ENCODE results near the gene EXOSC7.
"Not testable (repeated sequence)": the region's sequence is repeated elsewhere in the genome, so short reads cannot be mapped to it uniquely, and the experiment has no call there.

The EXOSC7 gene

DNA sequence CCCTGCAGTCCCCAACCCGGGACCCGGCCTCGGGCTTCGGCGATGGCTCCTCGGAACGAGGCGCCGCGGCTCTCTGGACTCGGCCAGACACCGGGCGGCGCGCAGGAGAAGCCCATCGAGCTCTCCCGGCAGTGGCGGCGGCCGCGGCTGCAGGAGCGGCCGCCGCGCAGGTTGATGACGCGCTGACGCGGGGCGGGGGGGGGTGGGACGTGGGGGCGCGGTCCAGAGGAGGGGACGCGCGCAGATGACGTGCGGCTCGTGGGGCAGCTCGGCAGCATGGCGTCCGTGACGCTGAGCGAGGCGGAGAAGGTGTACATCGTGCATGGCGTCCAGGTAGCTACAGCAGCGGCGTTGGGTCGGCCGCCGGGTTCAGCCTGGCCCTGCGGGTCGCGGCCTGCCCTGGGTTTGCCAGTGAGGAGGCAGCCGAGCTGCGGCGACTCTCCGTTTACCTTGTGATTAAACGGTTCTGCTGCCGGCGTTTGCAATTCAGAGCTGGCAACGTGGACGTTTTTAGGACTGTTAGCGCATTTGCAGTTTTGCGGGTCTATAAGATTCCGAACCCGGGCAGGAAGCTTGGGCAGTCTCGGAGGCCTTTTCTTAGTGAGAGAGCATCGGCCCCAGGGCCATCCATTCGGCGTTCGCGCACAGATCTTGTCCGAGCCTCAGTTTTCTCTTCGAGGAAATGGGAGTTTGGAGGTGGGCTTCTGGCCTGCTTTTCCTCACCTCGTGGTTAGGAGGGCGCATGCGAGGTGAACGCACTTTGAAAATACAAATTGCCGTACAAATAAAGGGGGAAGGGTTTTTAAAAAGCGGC lies at the start of gene EXOSC7, which contains the start of gene ZDHHC3:
EXOSC7 (plus strand) TSS at position 243 of the 814 bp plus-strand sequence; CDS start at position 277, 34 bp downstream.
ZDHHC3 (minus strand) TSS at position 173 of the 814 bp plus-strand sequence. CDS start 16,738 bp downstream, outside the sequence.
- no peak for FAIRE-seq

DNA sequence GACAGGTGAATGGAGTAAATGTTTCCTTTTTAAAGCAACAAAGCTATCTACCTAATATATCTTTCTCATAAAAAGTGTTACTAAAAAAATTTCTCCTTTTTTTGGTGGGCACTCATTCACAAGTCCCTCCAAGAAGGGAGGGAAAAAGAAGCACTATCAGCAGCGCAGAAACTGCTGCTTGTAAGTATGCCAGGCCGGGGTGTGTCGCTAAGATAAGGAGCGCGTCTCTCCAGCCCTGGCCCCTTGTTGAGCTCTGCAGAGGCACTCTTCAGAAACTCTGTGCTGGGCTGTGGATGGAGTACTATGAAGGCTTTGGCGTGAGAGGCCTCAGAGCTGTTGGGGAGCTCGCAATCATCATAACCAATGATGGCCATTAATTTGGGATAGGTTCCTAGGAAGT lies 49.1 kb upstream of the EXOSC7 start:
- FAIRE-seq = no peak

DNA sequence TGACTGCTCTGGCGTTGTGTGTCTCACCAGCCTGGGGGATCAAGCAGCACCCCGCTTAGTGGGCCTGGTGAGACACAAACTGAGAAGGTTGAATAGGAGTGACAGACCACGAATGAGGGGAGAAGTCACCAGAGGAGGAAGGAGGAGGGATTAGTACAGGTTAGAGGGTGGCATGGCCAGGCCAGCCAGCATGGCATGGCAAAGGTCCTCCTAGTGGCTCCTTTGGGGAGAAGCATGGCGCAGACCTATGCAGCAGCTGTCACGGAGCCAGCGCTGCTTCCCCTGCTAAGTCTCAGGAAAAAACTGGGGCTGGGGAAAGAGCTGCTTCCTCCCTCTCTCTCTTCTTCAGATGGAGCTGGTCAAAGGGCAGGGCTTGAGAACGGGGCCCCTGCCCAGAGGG lies 48.7 kb upstream of the EXOSC7 start:
- FAIRE-seq = no peak

DNA sequence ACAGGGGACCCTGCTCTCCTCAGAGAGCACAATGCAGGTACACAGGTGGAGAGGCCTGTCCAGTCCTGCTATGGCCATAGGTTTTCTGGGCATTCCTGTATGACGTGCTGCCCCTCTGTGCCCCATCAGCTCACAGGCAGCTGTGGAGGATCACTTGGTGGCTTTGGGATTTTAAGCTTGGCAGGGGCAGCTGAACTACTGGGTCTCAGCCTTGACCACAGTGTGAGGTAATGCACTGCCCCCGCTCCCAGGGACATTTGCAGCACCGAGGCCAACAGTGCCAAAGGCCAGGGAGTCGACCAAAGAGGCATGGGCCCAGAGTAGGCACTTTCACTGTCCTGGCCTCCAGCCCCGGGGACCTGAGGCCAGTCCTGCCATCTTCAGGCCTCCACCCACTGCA lies 46.3 kb upstream of the EXOSC7 start:
- no peak for FAIRE-seq

DNA sequence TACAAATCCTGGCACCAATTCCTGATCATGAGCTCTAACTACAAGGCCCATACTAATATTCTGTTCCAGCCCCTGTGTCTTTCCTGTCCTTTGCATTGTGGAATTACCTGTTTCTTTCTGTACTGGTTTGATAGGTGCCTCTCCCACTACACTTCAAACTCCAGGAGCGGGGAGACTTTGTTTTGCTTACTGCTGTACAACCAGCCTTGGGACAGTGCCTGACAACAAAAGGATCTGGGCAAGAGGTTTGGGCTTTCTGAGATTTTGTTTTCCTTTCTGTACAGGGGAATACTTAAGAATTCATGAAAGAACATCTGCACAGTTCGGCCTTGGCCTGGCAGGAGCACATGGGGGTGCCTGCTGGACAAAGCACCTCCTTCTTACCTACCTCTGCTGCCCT lies 45.1 kb upstream of the EXOSC7 start:
- no peak for FAIRE-seq

DNA sequence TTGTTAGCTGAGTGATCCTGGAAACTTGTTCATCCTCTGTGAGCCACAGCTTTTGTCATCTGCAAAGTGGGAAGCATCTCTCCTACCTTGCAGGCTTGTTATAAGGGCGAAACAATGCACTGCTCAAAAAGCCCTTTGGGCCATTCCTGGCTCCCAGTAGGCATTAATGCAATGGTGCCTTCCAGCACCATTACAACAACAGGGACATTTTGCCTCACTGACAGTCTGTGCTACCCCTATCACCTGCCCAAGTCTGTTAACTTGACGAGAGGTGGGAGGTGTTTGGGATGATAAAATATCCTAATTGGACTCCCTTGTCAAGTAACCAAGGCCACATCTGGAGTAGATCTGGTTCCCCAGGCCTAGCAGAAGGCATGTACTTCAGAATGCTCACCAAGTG lies 44.3 kb upstream of the EXOSC7 start:
- no peak for FAIRE-seq

DNA sequence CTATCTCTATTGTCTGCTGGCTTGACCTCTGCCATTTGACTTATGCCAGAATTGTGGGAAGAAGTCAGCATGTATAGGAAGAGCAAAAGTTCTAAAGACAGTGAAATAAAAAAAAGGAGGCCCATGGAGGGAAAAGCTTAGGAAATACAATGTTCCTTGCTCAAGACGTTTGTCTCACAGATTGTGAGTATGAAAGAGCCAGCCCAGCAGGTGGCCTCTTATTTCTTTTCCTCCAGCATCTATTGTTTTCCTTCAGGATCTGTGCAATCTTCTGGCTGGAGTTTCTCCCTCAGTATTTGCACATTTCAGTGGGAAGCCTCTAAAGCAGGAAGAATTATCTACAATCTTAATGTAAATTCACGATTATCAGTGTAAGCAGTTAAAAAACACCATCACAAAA lies 43.8 kb upstream of the EXOSC7 start:
- FAIRE-seq = no peak

DNA sequence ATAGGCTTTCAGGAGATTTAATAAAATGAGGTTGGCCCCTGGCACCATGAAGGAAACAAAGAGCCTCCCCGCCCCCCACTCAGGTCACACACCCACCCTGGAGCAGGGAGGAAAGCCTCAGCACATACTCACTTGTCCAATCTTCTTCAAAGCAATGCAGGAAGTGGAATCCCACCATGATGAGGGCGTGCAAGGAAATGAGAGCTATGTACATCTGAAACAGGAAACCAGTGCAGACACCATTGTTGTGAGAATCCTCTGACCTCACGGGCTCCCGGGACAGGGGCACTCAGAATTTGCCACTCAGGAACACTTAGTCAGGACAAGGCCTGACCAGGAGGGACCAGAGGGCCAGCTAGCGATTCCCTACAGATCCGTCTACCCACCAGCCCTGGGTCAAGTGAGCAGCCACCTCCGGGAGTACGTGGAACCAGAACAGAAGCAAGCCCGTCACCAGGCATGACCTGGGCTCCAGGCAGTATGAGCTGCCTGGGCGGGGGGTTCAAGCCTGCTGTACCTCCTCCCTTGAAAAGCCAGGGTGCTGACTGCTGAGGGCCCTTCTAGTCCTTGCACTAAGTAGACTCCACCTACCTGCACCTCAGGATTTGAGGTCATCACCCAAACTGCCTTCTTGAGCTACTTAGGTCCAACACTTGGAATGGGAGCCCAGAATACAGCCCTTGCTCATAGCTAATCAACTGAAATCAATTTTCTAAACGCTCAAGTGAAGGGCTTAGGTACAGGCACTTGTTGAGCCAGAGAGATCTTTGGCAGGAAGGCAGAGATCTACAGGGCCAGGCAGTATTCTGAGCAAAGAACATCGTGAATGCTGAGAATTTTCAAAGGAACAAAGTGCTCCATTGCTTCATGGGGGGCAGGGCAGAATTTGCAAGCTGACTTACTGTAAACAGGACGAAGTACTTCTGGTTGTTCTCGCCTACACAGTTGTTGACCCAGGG lies 42.8 kb upstream of the EXOSC7 start:
- no peak for FAIRE-seq

DNA sequence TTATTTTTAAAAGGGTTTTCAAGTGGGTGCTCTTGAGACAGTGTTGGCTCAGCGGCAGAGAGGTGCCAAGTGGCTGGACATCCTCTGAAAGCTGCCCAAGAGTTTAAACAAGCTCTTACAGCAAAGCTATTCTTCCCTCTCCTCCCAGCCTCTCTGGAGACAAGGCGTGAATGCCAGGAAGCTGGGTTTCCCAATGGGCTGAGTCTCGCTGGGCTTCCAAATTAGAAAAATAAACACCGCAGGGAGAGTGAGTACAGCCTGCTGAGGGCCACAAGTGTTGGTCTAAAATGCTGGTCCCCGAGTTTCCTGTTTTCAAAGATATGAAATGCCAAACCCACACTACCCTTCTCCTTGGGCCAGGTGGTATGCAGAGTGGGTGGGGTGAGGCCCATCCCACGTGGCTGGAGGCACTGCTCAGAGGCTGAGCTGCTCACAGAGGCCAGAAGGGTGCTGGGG lies 36.4 kb upstream of the EXOSC7 start:
- no peak for FAIRE-seq

DNA sequence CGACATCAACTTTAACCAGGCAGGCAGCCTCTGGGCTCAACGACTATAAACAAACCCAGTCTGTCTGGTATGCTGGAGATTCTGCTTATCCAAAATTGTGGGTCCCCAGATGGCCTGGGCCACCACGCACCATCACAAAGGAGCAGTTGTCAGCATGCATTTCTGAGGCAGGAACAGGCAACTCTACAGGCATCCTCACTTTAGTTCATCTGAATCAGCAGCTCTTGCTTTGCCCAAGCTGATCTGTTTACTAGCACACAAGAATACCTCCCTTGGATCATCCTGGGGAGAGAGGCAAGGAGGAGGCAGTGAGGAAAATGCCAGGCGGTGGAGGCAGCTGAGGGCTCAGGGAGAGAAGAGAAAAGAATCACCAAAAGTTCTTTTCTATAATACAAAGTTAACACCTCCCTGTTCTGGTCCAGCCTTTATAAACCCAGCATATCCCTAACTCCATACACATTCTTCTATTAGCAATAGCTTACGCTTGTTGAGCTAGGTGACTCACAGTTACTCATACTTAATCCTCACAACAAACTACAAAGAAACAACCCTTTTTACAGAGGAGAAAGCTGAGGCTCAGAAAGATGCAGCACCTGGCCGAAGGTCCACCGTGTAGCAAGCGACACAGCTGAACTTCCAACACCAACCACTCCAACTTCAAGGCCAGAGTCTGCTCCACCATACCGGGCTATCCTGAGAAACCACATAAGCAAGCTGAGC lies 33.7 kb upstream of the EXOSC7 start:
- FAIRE-seq = no peak

DNA sequence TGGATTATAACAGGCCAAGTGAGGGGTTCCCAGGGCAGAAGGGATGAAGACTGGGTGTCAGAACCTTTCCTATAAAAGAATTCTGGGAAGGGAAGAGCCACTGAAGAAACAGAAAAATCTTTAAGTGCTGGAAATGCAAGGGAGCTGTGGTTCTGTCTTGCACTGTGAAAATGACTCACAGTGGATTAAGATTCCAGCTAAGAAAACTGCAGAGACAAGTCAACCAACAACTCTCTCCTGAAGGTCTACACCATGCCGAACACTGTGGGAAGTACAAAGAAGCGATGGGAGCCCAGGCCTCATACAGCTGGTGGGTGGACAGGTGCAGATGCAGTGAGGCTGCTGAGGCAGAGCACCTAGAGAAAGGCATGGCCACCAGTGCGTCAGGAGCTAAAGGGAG lies 27.8 kb upstream of the EXOSC7 start:
- FAIRE-seq = no peak

DNA sequence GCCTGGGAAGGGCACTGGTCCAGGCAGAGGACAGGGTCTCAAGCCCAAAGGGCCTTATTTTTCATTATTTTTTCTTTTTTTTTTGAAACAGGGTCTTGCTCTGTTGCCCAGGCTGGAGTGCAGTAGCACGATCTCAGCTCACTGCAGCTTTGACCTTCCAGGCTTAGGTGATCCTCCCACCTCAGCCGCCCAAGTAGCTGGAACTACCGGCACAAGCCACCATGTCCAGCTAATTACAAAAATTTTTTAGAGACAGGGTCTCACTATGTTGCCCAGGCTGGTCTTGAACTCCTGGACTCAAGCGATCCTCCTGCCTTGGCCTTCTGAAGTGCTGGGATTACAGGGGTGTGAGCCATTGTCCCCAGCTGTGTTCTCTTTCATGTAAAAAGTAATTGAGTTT lies 26.3 kb upstream of the EXOSC7 start:
- FAIRE-seq = not testable (repeated sequence)

DNA sequence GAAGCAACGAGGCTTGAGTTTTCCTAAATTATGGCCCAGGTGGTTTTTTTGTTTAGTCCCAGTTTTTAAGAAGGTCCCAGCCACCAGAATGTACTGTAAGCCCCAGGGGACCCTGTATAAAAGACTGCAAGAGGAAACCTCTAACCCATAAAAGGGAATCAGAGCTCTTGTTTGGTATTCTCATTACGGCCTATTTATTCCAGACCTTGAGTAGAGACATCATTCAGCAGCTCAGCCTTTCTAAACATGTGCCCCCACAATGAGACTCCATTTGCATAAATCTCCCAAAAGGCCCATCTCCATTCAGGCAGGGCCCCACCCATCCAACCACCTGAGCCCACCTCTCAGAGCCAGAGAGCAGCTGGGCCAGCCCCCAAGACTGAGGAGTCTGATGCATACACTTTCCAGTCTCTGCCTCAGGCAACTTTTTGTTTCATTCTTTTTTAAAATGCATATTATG lies 25.7 kb upstream of the EXOSC7 start:
- no peak for FAIRE-seq

DNA sequence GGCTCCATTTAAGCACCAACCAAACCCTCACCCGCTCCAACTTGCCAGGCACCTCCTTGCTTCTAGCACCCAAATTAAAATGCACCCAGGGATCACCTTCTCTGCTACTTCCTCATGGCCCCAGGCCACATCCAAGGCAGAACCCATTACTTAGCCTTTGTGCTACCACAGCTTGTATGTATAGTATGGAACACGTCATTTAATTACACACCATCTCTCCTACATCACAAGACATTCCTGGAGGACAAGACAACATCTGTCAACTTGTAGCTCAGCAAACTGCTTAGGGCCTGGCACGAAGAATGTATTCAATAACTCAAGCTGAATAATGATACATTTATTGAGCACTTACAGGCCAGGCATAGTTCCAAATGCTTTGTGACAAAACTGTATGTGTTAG lies 23.4 kb upstream of the EXOSC7 start:
- no peak for FAIRE-seq

DNA sequence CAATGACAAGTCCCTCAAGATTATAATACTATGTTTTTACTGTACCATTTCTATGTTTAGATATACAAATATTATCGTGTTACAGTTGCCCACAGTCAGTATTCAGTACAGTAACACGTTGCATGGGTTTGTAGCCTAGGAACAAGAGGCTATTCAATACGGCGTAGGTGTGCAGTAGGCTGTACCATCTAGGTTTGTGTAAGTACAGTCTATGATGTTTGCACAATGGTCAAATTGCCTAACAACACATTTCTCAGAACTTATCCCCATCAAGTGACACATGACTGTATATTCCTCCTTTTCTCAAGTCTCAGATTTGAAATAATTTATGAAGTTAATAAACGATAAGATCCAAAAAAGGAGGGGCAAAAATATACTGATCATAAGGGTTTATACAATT lies 21.7 kb upstream of the EXOSC7 start:
- no peak for FAIRE-seq

DNA sequence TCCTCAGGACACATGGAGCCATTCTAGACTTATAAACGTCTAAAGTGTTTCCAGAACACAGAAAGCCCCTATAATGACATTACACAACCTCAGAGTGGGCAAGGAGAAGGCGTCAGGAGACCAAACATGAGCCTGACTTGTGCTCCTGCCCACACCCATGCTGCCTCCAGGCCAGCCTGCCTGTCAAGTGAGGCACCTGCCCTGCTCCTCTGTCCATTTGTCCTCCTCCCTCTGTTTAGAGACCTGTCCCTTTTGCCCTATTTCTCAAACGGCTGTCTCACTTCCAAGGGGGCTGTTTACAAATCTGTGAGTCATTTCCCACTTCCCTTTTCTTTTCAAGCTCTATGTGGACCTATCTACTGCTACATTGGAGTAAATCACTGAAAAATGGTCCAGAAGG lies 21.1 kb upstream of the EXOSC7 start:
- no peak for FAIRE-seq

DNA sequence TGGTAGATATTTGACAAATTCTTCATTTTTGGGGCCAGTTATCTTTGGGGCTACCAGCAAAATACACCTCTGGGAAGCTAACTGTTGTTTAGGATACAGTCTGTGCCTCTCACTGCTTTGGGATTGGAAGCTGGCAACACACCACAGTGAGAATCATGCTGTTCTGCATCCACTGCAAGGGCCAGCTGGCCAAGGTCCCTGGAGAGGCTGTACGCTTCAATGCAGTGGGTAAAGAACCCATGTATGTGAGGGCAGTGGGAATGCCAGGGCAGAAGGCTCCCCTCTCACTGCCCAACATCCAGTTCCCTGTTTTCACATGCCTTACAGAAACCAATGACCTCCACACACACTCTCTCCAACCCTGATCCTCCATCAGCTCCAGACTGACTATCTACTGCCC lies 20.1 kb upstream of the EXOSC7 start:
- FAIRE-seq = no peak

DNA sequence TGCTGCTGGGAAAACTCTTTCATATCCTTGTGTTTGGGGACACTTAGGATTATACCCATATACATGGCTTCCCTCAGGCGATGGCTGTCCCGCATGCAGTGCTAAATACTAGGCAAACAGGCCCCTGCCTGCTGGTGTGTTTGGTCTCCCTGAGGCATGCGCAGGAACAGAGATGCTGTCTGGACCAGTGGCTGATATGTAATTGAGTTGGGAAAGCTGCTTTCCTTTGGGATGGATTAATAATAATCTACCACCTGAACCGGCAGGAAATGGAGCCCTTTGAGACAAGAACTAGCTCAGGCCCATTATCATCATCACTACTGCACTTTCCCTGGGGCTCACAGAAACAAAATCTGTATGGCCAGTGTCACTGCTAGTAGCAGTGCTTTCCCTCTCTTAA lies 18.1 kb upstream of the EXOSC7 start:
- FAIRE-seq = no peak

DNA sequence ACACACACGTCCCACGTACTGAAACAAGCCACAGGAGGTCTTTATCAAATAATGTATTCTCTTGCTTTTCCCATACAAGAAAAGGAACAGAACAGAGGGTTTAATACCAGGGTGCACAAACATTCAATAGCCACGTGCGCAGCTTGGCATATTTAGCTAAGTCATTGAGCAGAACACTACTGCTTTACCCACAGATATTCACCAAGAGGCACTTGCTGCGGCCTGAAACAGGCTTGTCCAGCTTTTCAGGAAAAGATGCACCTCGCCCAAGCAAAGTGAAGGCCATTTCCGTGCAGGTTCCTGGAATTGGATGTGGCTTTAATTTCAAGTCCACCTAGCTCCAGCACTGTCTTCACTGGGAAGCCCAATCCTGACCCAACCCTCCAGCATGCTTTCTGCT lies 17.7 kb upstream of the EXOSC7 start:
- no peak for FAIRE-seq

DNA sequence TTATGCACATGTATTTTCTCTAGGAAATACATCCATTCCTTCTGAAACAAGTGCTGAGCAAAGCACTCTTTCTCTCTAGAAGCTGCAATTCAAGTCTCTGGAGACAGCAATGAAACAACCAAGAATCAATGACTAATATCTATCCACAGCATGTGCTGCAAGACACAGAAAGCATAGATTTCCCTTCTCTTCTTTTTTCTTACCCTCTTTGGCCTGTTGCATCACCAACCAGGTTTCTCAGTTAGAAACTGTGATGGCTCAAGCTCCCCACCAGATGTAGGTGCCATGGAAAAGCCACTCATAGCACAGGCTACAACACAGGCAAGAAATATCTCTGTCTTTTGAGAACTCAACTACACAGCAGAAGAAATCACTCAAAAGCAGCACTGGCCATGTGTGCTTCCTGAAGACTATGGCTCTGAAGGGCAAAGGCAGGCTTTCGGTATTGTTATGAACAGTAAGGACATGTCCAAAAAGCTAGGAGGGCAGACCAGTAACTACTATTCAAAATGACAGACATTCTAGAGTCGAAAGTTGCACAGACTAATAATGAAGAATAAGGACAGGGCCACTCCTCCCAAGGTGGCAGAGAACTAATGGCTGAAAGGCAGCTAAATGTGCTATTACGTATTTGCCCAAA lies 15.5 kb upstream of the EXOSC7 start:
- FAIRE-seq = no peak

DNA sequence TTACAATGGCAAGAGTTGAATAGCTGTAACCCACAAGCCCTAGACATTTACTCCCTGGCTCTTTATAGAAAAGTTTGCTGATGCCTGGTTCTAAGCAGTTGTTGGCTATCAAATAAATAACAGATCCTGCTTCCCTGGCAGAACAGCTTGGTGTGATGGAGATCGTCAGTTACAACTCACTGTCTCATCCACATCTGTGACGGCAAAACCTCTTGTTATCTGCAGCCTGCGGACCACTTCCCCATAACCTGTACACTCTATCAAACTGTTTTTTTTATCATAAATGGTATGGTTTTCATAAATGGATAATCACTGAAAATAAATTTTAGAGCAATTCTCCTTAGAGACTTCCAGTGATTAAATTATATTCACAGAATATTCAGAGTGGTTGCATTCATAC lies 14.2 kb upstream of the EXOSC7 start:
- no peak for FAIRE-seq

Data from colon (tissue), 2 donors.